NCI-H526 treated with DMSO at 0.1 percent for 48 hours (cell line): ENCODE measurements around the gene PLK5.
"Not testable (repeated sequence)": the region's sequence is repeated elsewhere in the genome, so short reads cannot be mapped to it uniquely, and the experiment has no call there.

Source experiments
- DNase-seq: peaks from one replicate; lab custom pipeline; 2025; lab: John Stamatoyannopoulos, UW

Gene PLK5

GRCh38 chr19:1523412-1524286 is at the start of gene PLK5:
Gene PLK5, plus strand, starts transcription at chr19:1524077. Its CDS starts 2,920 bp downstream, at chr19:1526997.
- DNase-seq = no peak

GRCh38 chr19:1474765-1475351 is 49.0 kb upstream of the PLK5 start:
- no peak for DNase-seq

- DNase-seq = no peak
Measured at GRCh38 chr19:1475751-1476437, 48.0 kb upstream of the PLK5 start.

DNA sequence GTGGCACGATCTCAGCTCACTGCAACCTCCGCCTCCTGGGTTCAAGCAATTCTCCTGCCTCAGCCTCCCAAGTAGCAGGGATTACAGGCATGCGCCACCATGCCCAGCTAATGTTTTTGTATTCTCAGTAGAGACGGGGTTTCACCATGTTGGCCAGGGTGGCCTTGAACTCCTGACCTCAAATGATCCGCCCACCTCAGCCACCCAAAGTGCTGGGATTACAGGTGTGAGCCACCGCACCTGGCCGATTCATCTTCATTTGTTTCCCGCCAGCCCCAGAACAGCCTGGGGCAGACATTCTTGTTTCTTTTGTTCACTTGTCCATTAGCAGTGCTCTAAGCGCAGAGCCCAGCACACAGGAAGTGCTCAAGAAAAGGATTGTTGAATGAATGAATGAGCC is 46.8 kb upstream of the PLK5 start:
- DNase-seq = not testable (repeated sequence)

GRCh38 chr19:1478934-1479707 is 44.8 kb upstream of the PLK5 start, which contains the start of gene C19orf25:
Gene C19orf25, minus strand, starts transcription at chr19:1479215. Its CDS starts 312 bp downstream, at chr19:1478903.
- DNase-seq = peak; percentile 51

- DNase-seq = no peak
Measured at GRCh38 chr19:1481224-1481892, 42.5 kb upstream of the PLK5 start.

- DNase-seq = no peak
Measured at GRCh38 chr19:1481893-1482360, 42.0 kb upstream of the PLK5 start.

DNA sequence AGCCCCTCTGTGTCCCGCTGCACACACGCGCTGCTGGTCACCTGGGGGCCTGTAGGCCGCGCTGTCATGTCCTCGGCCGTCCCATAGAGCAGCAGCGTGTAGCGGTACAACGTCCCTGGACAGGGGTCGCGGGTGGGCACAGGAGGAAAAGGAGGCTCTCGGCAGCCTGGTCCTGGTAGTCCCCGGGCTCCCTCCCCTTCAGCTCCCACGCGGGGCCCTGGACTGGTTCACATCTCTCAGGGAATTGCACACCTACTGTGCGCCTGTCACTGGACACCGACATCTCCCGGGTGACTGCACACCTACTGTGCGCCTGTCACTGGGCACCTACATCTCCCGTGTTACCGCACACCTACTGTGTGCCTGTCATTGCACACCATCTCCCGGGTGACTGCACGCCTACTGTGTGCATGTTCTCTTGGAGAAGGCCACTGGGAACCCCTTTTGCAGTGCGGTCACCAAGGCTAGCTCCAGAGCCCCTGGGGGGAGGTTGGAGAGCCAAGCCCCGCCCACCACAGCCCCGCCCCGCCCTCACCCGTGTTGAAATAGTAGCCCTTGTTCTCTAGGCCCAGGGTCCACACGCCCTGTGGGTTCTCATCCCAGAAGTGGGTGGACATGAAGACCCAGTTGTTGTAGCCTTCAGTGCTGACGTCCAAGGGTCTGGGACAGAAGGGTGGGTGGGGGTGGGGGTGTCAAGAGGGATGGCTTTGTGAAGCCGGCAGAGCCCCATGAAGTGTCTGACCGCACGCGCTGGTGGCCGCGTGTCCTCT is 41.3 kb upstream of the PLK5 start:
- DNase-seq = no peak

DNA sequence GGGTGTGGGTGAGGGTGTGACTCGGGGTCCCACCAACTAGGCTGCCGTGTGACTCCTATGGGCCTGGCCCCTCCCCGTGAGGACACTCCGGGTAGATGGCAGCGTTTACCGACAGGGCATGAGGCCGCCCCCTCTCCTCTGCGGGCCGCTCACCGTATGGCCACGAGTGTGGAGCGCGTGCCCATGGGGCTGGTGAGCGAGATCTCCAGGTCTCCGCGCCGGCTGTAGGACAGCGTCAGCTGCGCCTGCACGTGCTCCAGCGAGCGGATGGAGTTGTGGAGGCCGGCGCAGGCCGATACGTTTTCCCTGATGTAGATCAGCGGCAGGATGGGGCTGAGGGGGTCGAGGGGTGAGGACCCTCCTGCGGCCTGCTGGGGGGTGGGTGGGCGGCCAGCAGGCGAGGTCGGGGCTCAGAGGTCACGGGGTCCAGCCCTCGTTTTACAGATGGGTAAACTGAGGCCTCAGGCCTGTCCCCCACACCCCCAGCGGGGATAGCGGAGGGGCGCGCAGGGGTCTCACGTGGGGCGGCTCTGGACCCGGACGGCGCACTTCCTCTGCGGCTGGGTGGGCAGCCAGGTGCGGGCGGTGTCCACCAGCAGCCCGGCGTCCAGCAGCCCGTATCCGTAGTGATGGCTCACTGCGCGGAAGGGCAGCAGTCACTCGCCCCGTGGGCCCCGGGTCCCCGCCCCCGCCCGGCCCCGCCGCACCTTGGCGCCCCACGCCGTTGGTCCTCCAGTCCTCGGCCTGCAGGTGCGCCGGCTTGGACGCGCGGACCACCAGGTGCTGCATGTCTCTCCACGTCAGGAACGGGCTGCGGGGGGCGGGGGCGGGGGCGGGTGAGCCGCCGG is 40.5 kb upstream of the PLK5 start:
- DNase-seq = no peak

- DNase-seq = no peak
Measured at GRCh38 chr19:1483979-1484428, 39.9 kb upstream of the PLK5 start.

DNA sequence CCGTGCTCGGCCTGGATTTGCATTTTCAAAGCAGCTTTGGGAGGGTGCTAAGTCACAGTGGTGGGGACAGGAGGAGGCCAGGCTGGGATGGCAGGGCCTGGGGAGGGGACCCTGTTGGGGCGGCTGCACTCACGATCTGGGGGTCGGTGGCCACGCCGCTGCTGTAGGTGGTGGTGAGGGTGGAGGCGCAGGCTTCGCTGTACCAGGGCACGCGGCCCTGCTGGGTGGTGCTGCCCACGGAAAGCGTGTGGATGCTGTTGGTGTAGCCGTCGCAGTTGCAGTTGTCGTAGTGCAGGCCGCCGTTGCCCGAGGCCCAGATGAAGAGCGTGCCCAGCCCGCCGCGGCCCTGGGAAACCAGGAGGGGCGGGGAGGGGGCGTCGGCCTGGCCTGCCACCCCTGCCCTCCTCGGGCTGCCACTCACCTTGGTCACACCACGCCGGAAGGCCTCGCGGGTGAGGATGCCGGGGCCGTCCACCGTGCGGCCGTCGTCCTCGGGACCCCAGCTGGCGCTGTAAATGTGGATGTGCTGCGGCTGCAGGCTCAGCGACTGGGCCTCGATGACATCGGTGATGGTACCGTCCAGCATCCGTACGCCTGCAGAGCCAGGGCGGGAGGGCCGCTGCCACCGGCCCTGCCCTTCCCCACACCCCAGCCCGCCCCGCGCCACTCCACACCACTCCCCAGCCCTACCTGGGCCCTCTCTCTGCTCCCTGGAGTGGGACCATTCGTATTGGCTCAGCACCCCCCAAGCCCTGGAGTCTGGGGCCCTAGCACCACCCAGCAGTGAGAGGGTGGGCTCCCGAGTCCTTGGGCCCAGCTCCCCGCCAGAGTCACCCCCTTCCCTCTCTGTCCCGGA is 36.9 kb upstream of the PLK5 start:
- no peak for DNase-seq

DNA sequence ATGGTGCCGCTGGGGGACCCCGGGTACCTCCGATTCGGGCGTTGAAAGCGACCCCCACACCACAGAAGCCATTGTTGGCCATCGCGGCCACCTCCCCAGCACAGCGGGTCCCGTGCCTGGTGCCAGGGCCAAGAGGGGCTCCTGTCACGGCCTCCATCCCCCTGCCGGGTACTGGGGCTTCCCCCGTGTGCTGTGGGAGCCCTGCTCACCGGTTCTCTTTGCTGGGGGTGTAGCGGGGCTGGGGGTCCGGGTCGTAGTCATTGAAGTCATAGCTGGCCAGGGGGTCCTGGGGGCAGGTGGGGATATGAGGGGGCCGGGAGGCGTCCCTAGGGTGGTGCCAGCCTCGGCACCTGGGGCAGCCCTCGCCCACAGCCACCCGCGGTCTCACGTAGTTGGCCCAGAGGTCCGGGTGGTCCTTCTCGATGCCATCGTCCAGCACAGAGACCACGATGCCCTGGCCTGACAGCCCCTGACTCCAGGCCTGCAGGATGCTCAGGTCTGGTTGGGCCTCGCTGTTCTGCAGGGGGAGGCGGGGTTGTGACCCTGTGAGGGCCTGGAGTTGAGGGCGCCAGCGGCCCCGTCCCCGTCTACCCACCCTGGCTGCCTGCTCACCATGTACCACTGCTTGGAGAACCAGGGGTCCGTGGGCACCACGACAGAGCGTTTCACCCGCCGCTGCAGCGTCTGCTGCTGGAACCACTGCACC is 36.1 kb upstream of the PLK5 start:
- no peak for DNase-seq

GRCh38 chr19:1488282-1488601 is 35.6 kb upstream of the PLK5 start:
- no peak for DNase-seq

DNA sequence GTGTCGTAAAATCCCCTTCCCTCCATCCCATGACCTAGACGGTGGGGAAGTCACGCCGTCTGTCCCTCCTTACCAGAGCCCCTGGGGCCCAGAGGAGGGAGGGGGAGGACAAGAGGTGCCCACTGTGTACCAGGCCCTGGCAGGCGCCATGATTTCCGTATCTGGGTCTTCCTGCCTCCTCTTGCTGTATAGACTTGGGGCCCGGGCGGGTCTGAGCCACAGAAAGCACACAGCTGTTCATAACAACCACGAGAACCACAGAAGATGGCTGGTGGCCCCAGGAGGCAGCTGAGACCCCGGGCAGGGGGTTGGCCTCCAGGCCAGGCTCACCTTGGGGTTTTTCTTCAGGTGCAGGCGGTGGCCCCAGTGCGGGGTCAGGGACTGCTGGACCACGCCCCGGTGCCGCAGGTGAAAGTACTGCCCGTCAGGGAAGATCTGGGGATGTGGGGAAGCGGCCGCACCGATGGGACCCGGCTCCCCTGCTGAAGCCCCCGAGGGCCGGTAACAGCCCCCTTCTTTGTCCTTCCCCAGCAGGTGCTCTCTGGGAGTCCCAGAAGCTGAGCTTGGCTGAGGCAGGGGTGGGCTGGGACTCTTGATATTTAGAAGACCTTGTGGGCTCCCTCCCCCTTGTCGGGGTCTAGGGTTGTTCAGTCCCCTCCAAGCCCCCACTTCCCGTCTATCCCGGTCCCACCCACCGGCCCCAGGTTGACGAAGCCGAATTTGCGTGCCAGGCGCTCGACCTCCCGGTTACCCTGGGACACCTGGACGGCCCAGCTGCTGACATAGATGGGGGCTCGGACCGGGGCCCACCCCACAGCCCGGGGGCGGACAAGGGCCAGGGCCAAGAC is 34.2 kb upstream of the PLK5 start:
- no peak for DNase-seq

DNA sequence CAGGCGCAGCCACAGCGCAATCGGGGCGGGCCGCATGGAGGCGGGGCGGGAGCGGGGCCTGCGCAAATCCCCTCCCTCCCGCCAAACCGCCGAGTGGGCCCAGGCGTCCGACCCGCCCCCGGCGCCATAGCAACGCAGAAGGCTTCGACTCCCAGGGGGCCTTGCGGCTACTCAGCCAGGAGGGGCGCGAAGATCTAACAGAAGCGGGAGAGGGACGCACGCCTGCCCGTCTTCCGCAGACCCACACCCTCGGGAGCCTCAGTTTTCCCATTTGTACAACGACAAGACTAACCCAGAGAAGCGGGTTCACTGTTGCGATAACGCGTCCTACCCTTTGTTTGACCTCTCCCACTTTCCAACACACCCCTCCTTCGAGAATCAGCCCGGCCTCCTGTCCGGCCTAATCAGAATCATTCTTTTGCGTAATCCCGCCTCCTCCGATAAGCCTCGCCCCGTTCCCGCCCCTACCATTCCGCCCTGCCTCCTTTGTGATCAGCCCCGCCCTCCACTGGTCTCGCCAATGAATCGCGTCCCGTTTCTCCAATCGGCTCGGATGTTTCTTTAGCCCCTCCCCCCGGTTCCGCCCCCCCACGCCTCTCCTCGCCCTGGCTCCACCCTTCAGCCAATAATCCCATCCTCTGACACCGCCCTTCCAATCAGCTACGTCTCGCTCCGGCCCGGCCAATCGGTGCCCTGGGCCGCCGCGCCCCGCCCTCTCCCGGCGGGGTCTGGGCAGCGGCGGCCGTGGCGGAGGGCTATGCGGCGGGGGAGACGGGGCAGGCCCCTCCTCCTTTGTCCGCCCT is 33.4 kb upstream of the PLK5 start, which contains the start of gene PCSK4:
Gene PCSK4, minus strand, starts transcription at position 40 of the 803 bp plus-strand sequence. Its CDS starts 4 bp downstream, at position 36.
- peak; percentile 92 for DNase-seq
